ENCODE measurements around the gene EIPR1.
"Not testable (repeated sequence)": the region's sequence is repeated elsewhere in the genome, so short reads cannot be mapped to it uniquely, and the experiment has no call there.

EIPR1 gene

GRCh38 chr2:3357926-3358325, 19.7 kb downstream of the EIPR1 start:
- no peak for DNase-seq (ENCODE audit: low read depth)

- not testable (repeated sequence) for DNase-seq (ENCODE audit: low read depth)
These were observed 20.2 kb downstream of the EIPR1 start for GRCh38 chr2:3357446-3357845.

GRCh38 chr2:3356799-3357198, 20.8 kb downstream of the EIPR1 start:
- no peak for DNase-seq (ENCODE audit: low read depth)

DNA sequence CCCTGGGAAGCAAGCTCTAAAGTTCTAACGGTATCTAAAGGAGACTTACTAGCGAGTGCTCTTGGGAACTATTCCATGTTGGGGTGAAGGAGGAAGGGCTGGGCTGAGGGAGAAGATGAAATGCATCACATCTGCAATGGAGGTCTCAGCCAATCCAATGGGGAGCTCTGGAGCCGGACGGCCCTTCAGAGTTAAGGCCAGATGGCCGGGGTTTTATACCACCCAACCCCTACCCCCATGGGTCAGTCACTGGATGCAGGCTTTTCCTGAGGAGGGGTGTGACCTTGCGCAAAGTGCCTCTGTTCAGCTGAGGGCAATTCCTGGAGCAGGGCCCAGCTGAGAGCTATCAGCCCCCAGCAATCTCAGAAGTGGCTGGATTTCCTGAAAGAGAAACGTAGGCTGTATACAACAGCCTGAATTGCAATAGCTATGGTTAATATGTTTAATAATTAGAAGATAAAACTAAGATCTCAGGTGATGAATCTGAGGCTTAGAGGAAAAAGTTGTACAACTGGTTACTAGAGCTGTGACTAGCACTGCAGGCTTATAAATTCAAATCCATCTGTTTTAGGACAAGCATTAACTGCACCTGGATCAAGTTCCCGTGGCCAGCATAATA, 21.6 kb downstream of the EIPR1 start:
- DNase-seq (ENCODE audit: low read depth): no peak

DNA sequence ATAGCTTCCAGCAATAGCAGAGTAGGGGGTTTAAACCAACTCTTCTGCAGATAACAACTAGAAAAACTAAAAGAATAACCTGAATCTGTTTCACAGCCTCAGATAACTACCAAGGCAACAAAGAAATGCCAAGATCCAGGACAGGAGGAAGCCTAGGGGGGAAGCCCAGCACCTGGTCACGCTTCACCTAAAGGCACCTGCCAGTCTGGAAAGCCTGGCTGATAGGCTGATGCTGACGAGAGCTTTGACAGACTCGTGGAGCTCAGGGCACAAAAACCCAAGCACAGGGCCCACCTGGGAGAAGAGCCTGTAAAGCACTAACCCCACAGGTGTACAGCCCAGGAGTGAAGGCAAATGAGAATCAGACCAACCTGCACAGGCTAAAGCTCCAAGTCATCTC, 22.6 kb downstream of the EIPR1 start:
- no peak for DNase-seq (ENCODE audit: low read depth)

- no peak for DNase-seq (ENCODE audit: low read depth)
These were observed 28.4 kb downstream of the EIPR1 start for GRCh38 chr2:3349211-3349693.

DNA sequence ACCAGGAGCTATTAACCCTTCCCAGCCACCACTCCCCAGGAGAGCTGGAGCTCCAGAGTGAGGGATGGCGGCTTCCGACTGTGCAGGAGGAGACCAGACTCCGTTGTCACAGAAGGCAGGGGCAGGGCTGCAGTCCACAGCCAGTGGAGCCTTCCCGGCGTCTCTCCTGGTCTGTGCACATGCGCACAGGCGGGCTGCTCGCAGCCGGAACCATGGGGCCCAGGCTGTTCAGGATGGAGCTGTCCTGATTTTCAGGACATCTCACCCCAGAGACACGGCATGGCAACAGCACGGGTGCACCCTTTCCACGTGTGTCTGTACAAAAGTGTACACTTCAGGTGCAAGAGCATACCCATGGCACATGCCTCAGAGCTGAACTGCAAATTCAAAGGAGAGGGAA, 28.9 kb downstream of the EIPR1 start:
- no peak for DNase-seq (ENCODE audit: low read depth)

- DNase-seq (ENCODE audit: low read depth): no peak
These were observed 32.0 kb downstream of the EIPR1 start for GRCh38 chr2:3345621-3346020.

DNA sequence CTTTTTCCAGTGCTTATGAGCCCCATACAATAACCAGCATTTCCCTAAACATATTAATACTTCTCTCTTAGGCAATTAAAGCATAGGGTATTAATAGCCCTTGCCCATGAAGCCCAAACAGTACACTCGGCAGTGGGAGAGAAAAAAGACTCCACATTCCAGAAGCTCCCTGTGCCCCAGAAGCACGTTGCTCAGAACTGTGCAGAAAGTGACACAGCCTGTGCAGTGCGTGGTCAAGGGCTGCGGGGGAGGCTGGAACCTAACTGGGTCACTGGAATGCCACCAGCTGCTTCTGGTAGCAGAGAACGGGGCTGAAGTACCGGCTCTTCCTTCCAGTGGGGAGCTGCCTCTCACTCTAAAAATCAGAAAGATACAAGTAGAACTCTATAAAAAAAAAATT, 32.7 kb downstream of the EIPR1 start:
- no peak for DNase-seq (ENCODE audit: low read depth)

GRCh38 chr2:3343012-3343411, 34.6 kb downstream of the EIPR1 start:
- DNase-seq (ENCODE audit: low read depth): no peak

DNA sequence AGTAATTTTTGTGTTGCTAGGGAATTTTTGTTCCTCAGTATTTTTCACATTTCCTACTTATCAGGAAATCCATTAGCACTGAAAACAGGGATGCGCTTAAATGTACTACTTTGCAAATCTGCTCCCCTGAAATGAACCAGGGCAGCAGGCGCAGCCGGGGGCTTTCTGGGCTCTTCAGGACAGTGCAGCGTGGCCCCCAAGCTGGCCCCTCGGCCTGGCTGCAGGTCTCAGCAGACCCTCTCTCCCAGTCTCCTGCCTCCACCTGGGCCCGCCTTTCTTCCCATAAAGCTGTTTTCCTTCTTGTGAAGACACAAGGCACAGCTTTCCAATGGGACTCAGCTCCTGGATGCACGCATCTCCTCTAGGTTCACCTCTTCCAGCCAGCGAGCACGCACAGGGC, 35.3 kb downstream of the EIPR1 start:
- DNase-seq (ENCODE audit: low read depth): no peak

GRCh38 chr2:3341336-3341735, 36.3 kb downstream of the EIPR1 start:
- DNase-seq (ENCODE audit: low read depth): no peak

GRCh38 chr2:3340144-3340543, 37.5 kb downstream of the EIPR1 start:
- DNase-seq (ENCODE audit: low read depth): no peak

DNA sequence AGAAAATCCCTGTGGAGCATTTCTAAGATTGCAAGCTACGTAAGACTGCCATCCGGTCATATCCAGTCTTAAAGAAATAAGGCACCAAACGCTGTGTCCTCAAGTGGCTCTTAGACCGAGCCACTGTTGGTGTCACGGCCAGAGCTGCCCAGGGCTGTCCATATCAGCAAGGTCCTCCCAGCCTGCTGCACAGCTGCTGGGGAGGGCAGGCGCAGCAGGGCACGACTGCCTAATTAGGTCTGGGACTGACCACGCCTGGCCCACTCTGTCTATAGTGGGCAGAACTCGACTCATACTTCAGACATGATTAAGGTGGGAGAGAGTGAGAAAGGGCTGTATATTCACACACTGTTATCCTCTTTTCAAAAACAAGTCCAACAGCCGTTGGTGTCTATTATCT, 39.3 kb downstream of the EIPR1 start:
- no peak for DNase-seq (ENCODE audit: low read depth)

DNA sequence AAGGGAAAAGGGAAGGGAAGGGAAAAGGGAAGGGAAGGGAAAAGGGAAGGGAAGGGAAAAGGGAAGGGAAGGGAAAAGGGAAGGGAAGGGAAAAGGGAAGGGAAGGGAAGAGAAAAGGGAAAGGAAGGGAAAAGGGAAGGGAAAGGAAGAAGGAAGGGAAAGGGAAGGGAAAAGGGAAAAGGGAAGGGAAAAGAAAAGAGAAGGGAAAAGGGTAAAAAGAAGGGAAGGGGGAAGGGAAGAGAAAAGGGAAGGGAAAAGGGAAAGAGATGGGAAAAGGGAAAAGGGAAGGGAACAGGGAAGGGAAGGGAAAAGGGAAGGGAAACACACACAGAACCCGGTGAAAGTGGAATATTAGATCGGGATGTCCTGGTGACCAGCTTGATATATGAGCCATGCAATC, 40.8 kb downstream of the EIPR1 start:
- no peak for DNase-seq (ENCODE audit: low read depth)

GRCh38 chr2:3334392-3335345, 42.9 kb downstream of the EIPR1 start:
- DNase-seq (ENCODE audit: low read depth): no peak

DNA sequence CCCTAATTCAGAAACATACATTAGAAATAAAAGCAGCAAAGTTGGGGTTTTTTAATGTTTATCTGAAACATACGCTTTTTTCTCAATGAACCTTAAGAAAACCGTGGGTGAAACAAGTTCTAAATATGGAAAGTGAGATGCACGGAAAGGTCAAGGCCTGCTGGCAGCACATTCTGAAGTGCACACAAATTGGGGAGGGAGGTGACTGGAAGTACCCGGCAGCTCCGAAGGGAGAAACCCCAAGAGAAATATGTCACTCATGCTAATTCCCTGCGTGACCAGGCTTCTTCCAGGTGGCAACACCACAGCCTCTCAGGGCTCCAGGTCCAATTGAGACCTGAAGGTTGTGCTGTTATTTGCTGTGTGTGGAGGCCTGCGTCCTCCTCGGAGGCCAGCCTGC, 45.5 kb downstream of the EIPR1 start:
- DNase-seq (ENCODE audit: low read depth): no peak

GRCh38 chr2:3329491-3329890, 48.1 kb downstream of the EIPR1 start:
- no peak for DNase-seq (ENCODE audit: low read depth)

GRCh38 chr2:3326871-3327270, 50.7 kb downstream of the EIPR1 start:
- DNase-seq (ENCODE audit: low read depth): no peak

DNA sequence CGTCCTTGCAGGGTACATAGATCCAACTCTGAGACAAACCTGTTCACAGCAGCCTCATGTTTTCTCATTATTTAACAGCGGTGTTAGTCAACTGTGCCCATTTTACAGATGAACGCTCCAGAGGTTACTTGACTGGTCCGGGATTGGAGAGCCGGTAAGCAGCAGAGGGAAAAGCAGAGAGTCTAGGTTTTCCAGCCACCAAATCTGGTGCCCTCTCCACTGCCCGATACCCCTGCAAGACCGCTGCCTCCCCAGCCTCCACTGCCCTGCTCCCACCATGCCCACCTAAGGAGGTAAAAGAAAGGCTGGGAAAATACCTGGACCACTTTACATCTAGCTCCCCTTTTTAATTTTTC, 51.5 kb downstream of the EIPR1 start:
- DNase-seq (ENCODE audit: low read depth): no peak

DNA sequence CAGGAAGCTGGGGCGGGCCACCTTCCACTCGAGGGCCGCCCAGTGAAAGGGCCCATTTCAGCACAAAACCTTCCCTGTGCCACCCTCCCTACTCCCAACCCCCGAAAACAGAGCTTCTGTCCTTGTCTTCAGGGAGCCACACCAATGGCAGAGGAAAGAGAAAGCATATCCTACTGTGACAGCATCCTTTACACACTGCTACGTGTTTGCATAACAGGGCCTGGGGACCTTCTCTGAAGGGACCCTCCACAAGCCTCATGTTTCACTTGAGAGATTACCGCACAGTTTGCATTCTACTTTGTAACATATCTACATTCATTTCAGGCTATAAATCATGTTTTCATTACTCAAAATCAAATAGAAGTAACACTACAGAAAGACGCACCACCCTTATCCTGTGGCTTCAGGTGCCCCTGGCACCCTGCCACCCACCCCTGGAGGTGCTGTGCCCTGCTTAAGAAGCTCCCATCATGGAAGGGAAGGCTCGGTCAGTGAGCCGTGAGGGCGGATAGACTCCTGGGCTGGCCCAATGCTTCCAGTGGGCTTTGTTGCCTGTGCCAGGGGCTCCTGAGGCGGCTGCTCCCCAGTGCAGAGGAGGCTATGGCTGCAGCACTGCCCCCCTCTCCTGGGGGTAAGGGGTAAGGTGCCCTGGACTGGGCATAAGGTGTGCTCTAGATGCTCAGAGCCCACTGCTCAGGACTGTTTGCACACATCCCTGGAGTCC, 52.0 kb downstream of the EIPR1 start:
- no peak for DNase-seq (ENCODE audit: low read depth)

DNA sequence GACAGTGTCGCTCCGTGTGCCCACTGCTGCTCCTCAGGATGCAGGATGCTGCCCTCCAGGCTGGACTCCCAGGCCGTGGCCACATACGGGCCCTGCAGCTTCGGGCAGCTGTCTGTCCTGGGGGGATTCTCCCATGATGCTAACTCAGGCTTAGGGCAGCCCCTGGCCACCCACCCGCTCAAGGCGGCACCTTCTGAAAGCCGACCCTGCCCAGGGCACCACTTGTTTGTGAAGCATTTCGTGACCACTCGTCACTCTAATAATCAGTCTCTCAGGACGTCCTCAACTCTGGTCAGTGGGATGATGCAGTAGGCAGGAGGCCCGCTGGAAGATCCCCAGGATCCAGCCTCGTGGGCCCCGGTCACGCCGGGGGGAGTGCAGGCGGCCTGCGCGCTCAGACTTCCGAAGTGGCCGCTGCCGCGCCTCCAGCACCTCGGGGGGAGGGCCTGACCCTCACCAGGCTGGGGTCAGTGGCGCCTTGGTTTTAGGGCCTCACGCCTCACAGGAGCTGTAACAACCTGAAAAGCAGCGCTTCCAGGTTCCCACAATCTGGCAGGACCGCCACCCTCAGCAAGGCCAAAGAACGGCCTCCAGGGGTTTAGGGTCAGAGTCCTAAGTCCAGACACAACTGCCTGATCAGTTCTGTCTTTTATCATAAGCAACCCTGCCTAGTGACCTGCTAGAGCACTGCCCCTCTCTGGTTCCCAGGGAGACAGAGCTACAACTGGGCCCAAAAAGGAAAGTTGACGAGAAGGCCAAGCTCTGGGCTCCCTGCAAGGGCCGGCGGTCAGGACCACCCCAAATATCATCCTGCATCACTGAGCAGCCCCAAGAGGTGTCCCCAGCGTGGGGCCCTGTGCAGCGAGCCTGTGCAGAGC, 53.0 kb downstream of the EIPR1 start:
- DNase-seq (ENCODE audit: low read depth): no peak
